Stimulated activated CD8-positive, alpha-beta memory T cell treated with anti-CD3 and anti-CD28 coated beads, Interleukin-7, amount 100 ng/mL, for 48 hours (primary cell): ENCODE results near the gene CPA4.
"Not testable (repeated sequence)": the region's sequence is repeated elsewhere in the genome, so short reads cannot be mapped to it uniquely, and the experiment has no call there.

Experiments
- DNase-seq, 2 donors: peaks; one replicate each; pipeline ENCODE4 v3.0.0-alpha.2; 2020; ENCODE audit warnings: low read depth in 1 of 2; ENCODE audit errors: extremely low read depth in 1 of 2

CPA4 gene

DNA sequence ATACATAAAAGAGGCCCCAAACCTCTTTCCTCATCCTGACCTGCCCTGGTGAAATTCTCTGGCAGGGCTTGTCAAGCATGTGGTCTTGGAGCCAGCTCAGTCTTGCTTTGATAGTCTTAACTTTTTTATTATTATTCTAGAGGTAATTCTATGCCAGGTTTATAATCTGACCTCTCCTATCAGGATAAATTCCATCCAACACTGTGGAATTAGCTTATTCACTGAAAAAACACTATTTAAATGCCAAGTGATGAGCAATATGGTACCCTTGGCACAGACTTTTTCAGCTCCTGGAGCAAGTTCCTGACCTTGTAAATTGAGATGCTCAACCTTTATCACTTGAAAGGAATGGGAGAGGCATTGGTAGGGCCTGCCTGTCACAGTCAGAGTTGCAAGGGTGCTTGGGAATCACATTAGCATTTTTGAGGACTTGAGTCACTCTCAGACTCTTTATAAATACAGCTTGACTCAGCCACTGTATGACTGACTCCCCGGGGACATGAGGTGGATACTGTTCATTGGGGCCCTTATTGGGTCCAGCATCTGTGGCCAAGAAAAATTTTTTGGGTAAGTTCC lies at the start of gene CPA4:
CPA4 (plus strand) TSS at position 480 of the 576 bp plus-strand sequence; CDS start at position 500, 20 bp downstream.
- DNase-seq = no peak

- not testable (repeated sequence) for DNase-seq
Observed at GRCh38 chr7:130243486-130243885, 49.5 kb upstream of the CPA4 start.

DNA sequence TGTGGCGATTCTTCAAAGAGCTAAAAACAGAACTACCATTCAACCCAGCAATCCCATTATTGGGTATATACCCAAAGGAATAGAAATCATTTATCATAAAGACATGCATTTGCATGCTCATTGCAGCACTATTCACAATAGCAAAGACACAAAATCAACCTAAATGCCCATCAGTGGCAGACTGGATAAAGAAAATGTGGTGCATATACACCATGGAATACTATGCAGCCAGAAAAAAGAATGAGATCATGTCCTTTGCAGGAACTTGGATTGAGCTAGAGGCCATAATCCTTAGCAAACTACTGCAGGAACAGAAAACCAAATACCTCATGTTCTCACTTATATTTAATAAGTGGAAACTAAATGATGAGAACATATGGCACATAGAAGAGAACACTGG lies 46.5 kb upstream of the CPA4 start:
- DNase-seq = not testable (repeated sequence)

DNA sequence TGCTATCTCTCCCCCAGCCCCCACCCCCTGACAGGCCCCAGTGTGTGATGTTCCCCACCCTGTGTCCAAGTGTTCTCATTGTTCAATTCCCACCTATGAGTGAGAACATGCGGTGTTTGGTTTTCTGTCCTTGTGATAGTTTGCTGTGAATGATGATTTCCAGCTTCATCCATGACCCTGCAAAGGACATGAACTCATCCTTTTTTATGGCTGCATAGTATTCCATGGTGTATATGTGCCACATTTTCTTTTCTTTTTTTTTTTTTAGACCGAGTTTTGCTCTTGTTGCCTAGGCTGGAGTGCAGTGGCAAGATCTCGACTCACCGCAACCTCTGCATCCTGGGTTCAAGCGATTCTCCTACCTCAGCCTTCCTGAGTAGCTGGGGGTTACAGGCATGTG lies 44.1 kb upstream of the CPA4 start:
- not testable (repeated sequence) for DNase-seq

GRCh38 chr7:130249626-130250025 lies 43.3 kb upstream of the CPA4 start:
- DNase-seq = not testable (repeated sequence)

- DNase-seq = no peak
Observed at GRCh38 chr7:130254555-130254954, 38.4 kb upstream of the CPA4 start.

DNA sequence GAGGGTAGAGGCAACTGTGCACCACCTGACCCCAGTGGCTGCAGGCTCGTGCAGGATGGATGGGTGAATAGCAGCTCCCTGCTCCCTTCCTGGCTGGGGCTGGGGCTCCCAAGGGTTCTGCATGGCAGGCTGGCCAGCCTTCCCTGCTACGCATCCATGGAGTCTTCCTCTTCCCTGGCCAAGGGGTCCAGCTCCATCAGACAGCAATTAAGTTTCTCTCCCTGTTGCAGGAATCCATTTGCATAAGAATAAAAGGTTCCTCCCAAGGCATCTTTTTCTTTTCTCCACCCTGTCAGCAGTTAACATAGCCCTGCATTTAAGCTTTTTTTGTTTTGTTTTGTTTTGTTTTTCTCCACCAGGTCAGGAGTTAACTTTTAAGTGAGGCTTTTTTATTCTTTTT lies 36.3 kb upstream of the CPA4 start:
- no peak for DNase-seq

- no peak for DNase-seq
Observed at GRCh38 chr7:130258494-130259078, 34.4 kb upstream of the CPA4 start.

DNA sequence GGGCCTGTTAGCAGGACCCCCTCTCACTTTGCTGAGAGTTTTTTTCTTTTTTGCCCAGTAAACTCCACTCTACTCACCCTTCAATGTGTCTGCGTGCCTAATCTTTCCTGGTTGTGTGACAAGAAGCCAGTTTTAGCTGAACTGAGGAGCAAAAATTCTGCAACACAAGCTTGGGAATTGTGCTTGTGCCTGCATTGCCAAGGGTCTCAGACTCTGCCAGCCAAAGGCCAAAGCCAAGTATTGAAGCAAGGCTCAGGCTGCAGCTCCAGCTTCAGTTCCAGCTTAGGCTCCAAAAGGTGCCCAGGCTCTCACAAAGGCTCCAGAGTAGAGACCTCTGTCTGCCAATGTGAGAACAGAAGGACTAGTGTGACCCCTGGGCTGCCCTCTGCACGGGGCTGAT lies 30.5 kb upstream of the CPA4 start:
- no peak for DNase-seq

DNA sequence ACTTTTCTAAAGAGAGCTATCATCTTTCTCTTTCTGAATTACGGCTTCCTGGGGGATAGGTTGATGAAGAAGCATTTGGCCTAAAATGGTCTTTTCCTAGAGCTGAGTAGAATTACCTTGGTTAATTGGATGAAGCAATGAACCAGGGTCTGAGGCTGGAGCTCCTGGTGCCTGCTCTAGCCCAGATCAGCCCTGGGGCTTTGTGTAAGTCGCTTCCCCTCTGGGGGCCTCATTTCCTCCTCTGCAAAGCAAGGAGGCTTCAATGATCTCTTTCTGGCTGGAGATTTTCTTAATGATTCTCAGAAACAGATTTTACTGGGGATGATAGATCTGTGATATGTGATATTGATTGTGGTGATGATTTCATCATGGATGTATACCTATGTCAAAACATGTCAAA lies 29.8 kb upstream of the CPA4 start:
- DNase-seq = no peak

DNA sequence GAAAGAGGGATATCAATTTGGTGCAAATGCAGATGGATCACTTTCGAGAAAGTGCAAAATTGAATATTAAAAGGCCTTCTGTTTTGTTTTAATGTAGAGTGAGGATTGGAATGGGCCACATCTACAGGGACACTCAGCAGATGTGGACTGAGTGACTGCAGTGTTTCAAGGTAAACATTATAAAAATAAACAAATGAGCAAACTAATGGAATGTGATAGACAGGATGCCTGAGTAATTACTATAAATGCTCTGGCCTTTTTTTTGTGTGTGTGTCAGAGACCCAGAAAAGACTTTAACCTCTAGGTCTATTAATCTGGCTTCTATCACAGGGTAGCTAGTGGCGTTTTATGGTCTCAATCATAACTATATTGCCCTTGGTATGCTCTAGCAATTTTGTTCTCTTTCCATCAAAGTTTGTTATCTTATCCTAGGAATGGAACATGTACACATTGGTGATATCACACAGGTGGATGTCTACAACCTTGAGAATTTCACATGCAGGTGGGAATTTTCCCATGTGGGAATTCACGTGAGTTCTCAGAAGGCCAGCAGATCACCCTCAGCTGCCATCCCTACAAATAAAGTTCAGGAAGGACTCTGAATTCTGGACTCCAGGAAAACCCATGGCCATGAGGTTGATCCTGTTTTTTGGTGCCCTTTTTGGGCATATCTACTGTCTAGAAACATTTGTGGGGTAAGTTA lies 26.6 kb upstream of the CPA4 start, which contains the start of gene CPA2:
CPA2 (plus strand) TSS at position 606 of the 703 bp plus-strand sequence; CDS start at position 625, 19 bp downstream.
- no peak for DNase-seq

- DNase-seq = no peak
Observed at GRCh38 chr7:130266961-130267321, 26.0 kb upstream of the CPA4 start.

GRCh38 chr7:130268463-130269317 lies 24.3 kb upstream of the CPA4 start:
- DNase-seq = no peak

- no peak for DNase-seq
Observed at GRCh38 chr7:130269318-130269694, 23.7 kb upstream of the CPA4 start.

GRCh38 chr7:130270947-130271800 lies 21.8 kb upstream of the CPA4 start:
- DNase-seq = no peak

DNA sequence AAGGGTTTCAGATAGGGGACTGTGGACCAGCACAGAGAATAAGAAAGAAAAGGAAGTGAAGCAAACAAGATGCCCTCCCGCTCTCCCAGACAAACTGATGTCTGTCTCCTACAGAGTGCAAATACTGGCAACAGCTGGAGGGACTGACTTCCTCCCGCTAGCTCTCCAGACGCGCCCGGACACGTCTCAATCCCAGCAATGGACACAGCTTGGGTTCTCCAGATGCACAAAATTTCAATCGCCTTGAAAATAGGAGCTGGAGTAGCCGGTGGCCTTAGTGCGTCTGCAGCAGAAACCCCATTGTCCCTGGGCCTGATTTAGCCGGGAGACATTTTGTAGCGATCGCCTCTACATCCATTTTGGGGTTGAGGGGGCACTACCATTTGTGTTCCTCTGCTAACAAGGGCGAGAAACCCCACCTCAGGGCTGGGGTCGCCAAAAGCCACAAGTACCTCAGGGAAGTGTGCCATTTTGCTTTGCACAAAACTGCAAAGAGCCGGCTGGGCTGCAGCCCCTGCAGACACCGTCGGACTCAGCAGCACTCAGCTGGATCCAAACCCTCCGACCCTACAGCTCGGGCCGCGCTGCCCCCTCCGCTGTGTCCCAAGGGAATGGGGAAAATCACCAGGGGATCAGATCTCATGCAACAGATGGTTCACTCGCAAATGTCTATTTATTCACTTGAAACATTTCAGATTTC lies 20.4 kb upstream of the CPA4 start:
- no peak for DNase-seq

- DNase-seq = no peak
Observed at GRCh38 chr7:130273081-130273932, 19.7 kb upstream of the CPA4 start.

- DNase-seq = no peak
Observed at GRCh38 chr7:130273933-130274255, 19.1 kb upstream of the CPA4 start.

GRCh38 chr7:130274296-130274695 lies 18.7 kb upstream of the CPA4 start:
- no peak for DNase-seq
